ENCODE measurements around the gene GOLGA6B. TPM values are rescaled to one million over a fixed set of nuclear protein-coding genes. Genes with fewer than 3 reads are reported as not detected.

Gene GOLGA6B
- total and polyA plus RNA-seq, 12 donors, result not detected

GRCh38 chr15:72688697-72689096 is 34.2 kb downstream of the GOLGA6B start:
- Histone ChIP-seq H3K27me3 (no peaks in the 10 kb centered on the region), H3K36me3 (no peaks in the 10 kb centered on the region), H3K4me3 (no peak overlapping the region), H3K9me3 (no peaks in the 10 kb centered on the region), H3K27ac (no peak overlapping the region), H3K4me1 (peaks cover 0 to 18% (median 7%) of the 10 kb centered on the region in 9 donors)
- no peak for DNase-seq
- 97 to 98% methylated on average over 5 of the region's 5 CpGs for WGBS, 2 donors
- ATAC-seq, result no peak
- intact Hi-C loops (cut with DNase I), result loop anchor here in 2 of 10 donors (5.0 kb wide), 2 partner anchors 91 to 231 kb away; no protein-coding TSS in a partner anchor
- TF ChIP-seq CTCF (IDR thresholded peaks at IDR 0.05), result no peak

GRCh38 chr15:72690938-72691337 is 36.4 kb downstream of the GOLGA6B start:
- WGBS, 2 donors, result 91 to 94% methylated on average over 5 of the region's 5 CpGs
- H3K36me3 ChIP-seq, result no peaks in the 10 kb centered on the region
- ATAC-seq (no peak), DNase-seq (no peak)
- intact Hi-C loops (cut with DNase I), result no loop called here
- no peak overlapping the region for H3K4me3 ChIP-seq
- no peak for TF ChIP-seq CTCF (IDR thresholded peaks at IDR 0.05)
- no peaks in the 10 kb centered on the region for H3K27me3 ChIP-seq
- peaks cover 0 to 12% (median 7%) of the 10 kb centered on the region in 9 donors for H3K4me1 ChIP-seq
- no peak overlapping the region for H3K27ac ChIP-seq
- H3K9me3 ChIP-seq, result no peaks in the 10 kb centered on the region

GRCh38 chr15:72698938-72699337 is 44.4 kb downstream of the GOLGA6B start:
- H3K27me3 ChIP-seq, result no peaks in the 10 kb centered on the region
- H3K4me1 ChIP-seq, result no peaks in the 10 kb centered on the region
- no peak overlapping the region for H3K4me3 ChIP-seq
- DNase-seq (no peak), ATAC-seq (no peak)
- no peaks in the 10 kb centered on the region for H3K9me3 ChIP-seq
- no peak for TF ChIP-seq CTCF (IDR thresholded peaks at IDR 0.05)
- no peak overlapping the region for H3K27ac ChIP-seq
- peaks cover 0 to 6% (median 0%) of the 10 kb centered on the region in 9 donors for H3K36me3 ChIP-seq
- intact Hi-C loops (cut with DNase I), result no loop called here
- 92 to 95% methylated on average over 5 of the region's 5 CpGs for WGBS, 2 donors

GRCh38 chr15:72700076-72700475 is 45.6 kb downstream of the GOLGA6B start:
- no peak for ATAC-seq
- Histone ChIP-seq H3K9me3 (no peaks in the 10 kb centered on the region), H3K4me1 (no peaks in the 10 kb centered on the region), H3K4me3 (no peak overlapping the region), H3K27ac (no peak overlapping the region), H3K27me3 (no peaks in the 10 kb centered on the region), H3K36me3 (peaks cover 0 to 6% (median 0%) of the 10 kb centered on the region in 9 donors)
- no peak for DNase-seq
- no peak for TF ChIP-seq CTCF (IDR thresholded peaks at IDR 0.05)
- intact Hi-C loops (cut with DNase I), result no loop called here
- 93 to 95% methylated on average over 9 of the region's 9 CpGs for WGBS, 2 donors
